AG04449 (cell line): Measurements from ENCODE around the gene NMNAT1.

Experiments
- CTCF ChIA-PET: fragments of 350-600 bp; formaldehyde crosslinking; extraction: SDS; loops from one replicate; lab custom pipeline; 2021; ENCODE audit warnings: antibody characterized with exemption; lab: Yijun Ruan, JAX
- POLR2A ChIA-PET: fragments of 400-600, 350-600 bp; formaldehyde crosslinking; extraction: SDS; loops from one replicate; lab custom pipeline; 2020; ENCODE audit warnings: antibody characterized with exemption, inconsistent platforms; lab: Yijun Ruan, JAX
- DNase-seq: peaks from one replicate; pipeline ENCODE4 v3.0.0-alpha.2; 2010; ENCODE audit warnings: low read depth, low spot score
- H3K4me3 ChIP-seq: 2 replicates; pipeline ENCODE4 v1.5.1; 2011; ENCODE audit warnings: low read depth, mild to moderate bottlenecking, control low read depth, low read length
- CTCF ChIP-seq: IDR thresholded peaks from one replicate; pipeline ENCODE4 v1.5.1; 2011; ENCODE audit warnings: mild to moderate bottlenecking, moderate library complexity, low read length, control low read depth, inconsistent platforms; ENCODE audit not compliant: insufficient read depth; ENCODE audit errors: missing control alignments

The NMNAT1 gene

GRCh38 chr1:9942939-9943788 is at the start of gene NMNAT1, which contains the start of gene LZIC:
NMNAT1 (plus strand) TSS chr1:9943475; CDS start chr1:9972074, 28,599 bp downstream.
LZIC (minus strand) TSS chr1:9943391; CDS start chr1:9936619, 6,772 bp downstream.
- no peak for TF ChIP-seq CTCF
- CTCF ChIA-PET, result interaction anchor here (0.5 to 9.1 kb wide), 19 partner anchors 8 to 423 kb away, joined by 3 to 187 read pairs (median 4); partner anchors contain the start of gene KIF1B
- H3K4me3 ChIP-seq, result peak within 1 kb of the TSS; percentile 92
- DNase-seq, result peak; percentile 57
- POLR2A ChIA-PET, result interaction anchor here (0.6 to 2.0 kb wide), 8 partner anchors 21 to 267 kb away, joined by 3 to 9 read pairs (median 4); partner anchors contain the start of genes CTNNBIP1 and KIF1B

- no peak overlapping the region for H3K4me3 ChIP-seq
- no peak for TF ChIP-seq CTCF
- POLR2A ChIA-PET, result no interaction called here
- CTCF ChIA-PET, result interaction anchor here (0.7 to 31.2 kb wide), 5 partner anchors 8 to 110 kb away, joined by 3 to 502 read pairs (median 6); no protein-coding TSS in a partner anchor
- DNase-seq, result no peak
Measured at GRCh38 chr1:9894115-9894514, 49.2 kb upstream of the NMNAT1 start.

GRCh38 chr1:9900142-9901043 is 42.9 kb upstream of the NMNAT1 start:
- CTCF ChIA-PET, result interaction anchor here (0.9 kb wide), 1 partner anchor 42 kb away, joined by 3 read pairs; no protein-coding TSS in a partner anchor
- no peak for DNase-seq
- no peak overlapping the region for H3K4me3 ChIP-seq
- POLR2A ChIA-PET, result no interaction called here
- no peak for TF ChIP-seq CTCF

GRCh38 chr1:9901148-9902059 is 41.9 kb upstream of the NMNAT1 start:
- DNase-seq, result no peak
- ChIA-PET POLR2A (no interaction called here), CTCF (interaction anchor here (1.1 kb wide), 1 partner anchor 27 kb away, joined by 4 read pairs; no protein-coding TSS in a partner anchor)
- TF ChIP-seq CTCF, result no peak
- H3K4me3 ChIP-seq, result no peak overlapping the region

GRCh38 chr1:9902060-9902452 is 41.2 kb upstream of the NMNAT1 start:
- no peak for DNase-seq
- ChIA-PET POLR2A (no interaction called here), CTCF (interaction anchor here (1.1 kb wide), 1 partner anchor 28 kb away, joined by 4 read pairs; no protein-coding TSS in a partner anchor)
- TF ChIP-seq CTCF, result no peak
- H3K4me3 ChIP-seq, result no peak overlapping the region
